GM12892 (cell line): Measurements from ENCODE around the gene PC.

Source experiments
- POLR2A ChIP-seq: IDR thresholded peaks from 2 replicates; pipeline ENCODE4 v1.6.1; 2011; ENCODE audit warnings: low read depth, low read length, control low read depth
- TAF1 ChIP-seq: IDR thresholded peaks from 2 replicates; pipeline ENCODE4 v1.6.1; 2011; ENCODE audit warnings: low read depth, mild to moderate bottlenecking, control low read depth, low read length, borderline replicate concordance

- no peak for TF ChIP-seq POLR2A
- no peak for TF ChIP-seq TAF1
These were observed 96.2 kb downstream of the PC start for GRCh38 chr11:66861774-66862558.
